HCT116 (cell line): ENCODE results near the gene C12orf43. TPM values are rescaled to one million over a fixed set of nuclear protein-coding genes. Genes with fewer than 3 reads are reported as not detected.

Experiments used
- ATAC-seq: fragments of 200-7000 bp; cut with Tn5 transposase; 2 replicates; pipeline ENCODE4 v1.9.1; 2020; ENCODE audit warnings: mild to moderate bottlenecking, moderate library complexity
- BruUV-seq: library from RNA; stranded (reverse); fragments of 400-500 nt; replicated peaks from 2 replicates; lab custom pipeline; 2021; lab: Mats Ljungman, UMichigan
- CTCF ChIA-PET: fragments of 300-600 bp; sonication (Branson Sonifier 250); formaldehyde crosslinking; loops from one replicate; lab custom pipeline; 2021; ENCODE audit warnings: antibody characterized with exemption; lab: Charles Lee
- POLR2A ChIA-PET: fragments of 300-600, 350-600 bp; sonication (Branson Sonifier 250); formaldehyde crosslinking; loops from one replicate; lab custom pipeline; 2021; ENCODE audit warnings: antibody characterized with exemption; lab: Charles Lee
- RAD21 ChIA-PET, 2 experiments: fragments of 300-600 bp; sonication (Branson Sonifier 250); formaldehyde crosslinking; loops; one replicate each; lab custom pipeline; 2023; ENCODE audit warnings: low total read pairs in 2 of 2; ENCODE audit not compliant: uncharacterized antibody in 2 of 2, unreplicated experiment in 2 of 2, low non-redundant PET in 1 of 2; lab: Charles Lee
- DNase-seq: peaks from one replicate; pipeline ENCODE4 v3.0.0-alpha.2; 2010; ENCODE audit warnings: low read depth, low spot score
- H2AFZ ChIP-seq: fragments of 200-600 bp; shearing (Covaris generic), sonication (generic); 2 replicates; pipeline ENCODE4 v1.6.1; 2017; ENCODE audit warnings: low read depth, mixed run types, mixed read lengths, antibody characterized with exemption, low read length; ENCODE audit not compliant: poor library complexity, severe bottlenecking
- H3K27ac ChIP-seq: 2 replicates; pipeline ENCODE4 v1.5.1; 2012; ENCODE audit warnings: low read depth, low read length
- H3K27me3 ChIP-seq: fragments of 200-600 bp; sonication (generic); 2 replicates; pipeline ENCODE4 v1.6.1; 2016; ENCODE audit warnings: mixed run types, low read length, mixed read lengths; ENCODE audit not compliant: insufficient read depth
- H3K36me3 ChIP-seq, 2 experiments: fragments of 200-500 bp in 1 of 2; fragments of 200-600 bp in 1 of 2; sonication (Bioruptor generic) in 1 of 2; sonication (generic) in 1 of 2; 2 replicates each; pipeline versions ENCODE4 v1.5.1 to v1.6.1; 2014 to 2016; ENCODE audit warnings: low read length in 2 of 2, inconsistent platforms in 1 of 2, mixed read lengths in 1 of 2, mixed run types in 1 of 2; ENCODE audit not compliant: insufficient read depth in 2 of 2, control insufficient read depth in 1 of 2
- H3K4me1 ChIP-seq, 2 experiments: fragments of 200-600 bp in 1 of 2; sonication (generic) in 1 of 2; 2 replicates each; pipeline versions ENCODE4 v1.5.1 to v1.6.1; 2012 to 2017; ENCODE audit warnings: low read length in 2 of 2, inconsistent platforms in 1 of 2, mild to moderate bottlenecking in 1 of 2, mixed read lengths in 1 of 2, mixed run types in 1 of 2, moderate library complexity in 1 of 2; ENCODE audit not compliant: insufficient read depth in 2 of 2, control insufficient read depth in 1 of 2
- H3K4me2 ChIP-seq: fragments of 200-600 bp; sonication (generic); 2 replicates; pipeline ENCODE4 v1.6.1; 2017; ENCODE audit warnings: mixed run types, low read length, mixed read lengths
- H3K4me3 ChIP-seq, 2 experiments: fragments of 200-600 bp in 1 of 2; sonication (generic) in 1 of 2; replicated peaks in 1 of 2; 2 replicates each; pipeline ENCODE4 v1.5.1; 2011 to 2016; ENCODE audit warnings: low read length in 2 of 2, control low read depth in 1 of 2, low read depth in 1 of 2, mild to moderate bottlenecking in 1 of 2, mixed read lengths in 1 of 2, mixed run types in 1 of 2
- H3K79me2 ChIP-seq: fragments of 200-600 bp; sonication (generic); 2 replicates; pipeline ENCODE4 v1.6.1; 2017; ENCODE audit warnings: mild to moderate bottlenecking, mixed run types, low read length, moderate library complexity, mixed read lengths; ENCODE audit not compliant: insufficient read depth
- H3K9ac ChIP-seq: fragments of 200-600 bp; sonication (generic); 2 replicates; pipeline ENCODE4 v1.6.1; 2016; ENCODE audit warnings: low read length, mixed read lengths
- H3K9me2 ChIP-seq: fragments of 200-600 bp; sonication (generic), shearing (Covaris generic); 2 replicates; pipeline ENCODE4 v1.6.1; 2017; ENCODE audit warnings: mixed run types, mild to moderate bottlenecking, moderate library complexity; ENCODE audit not compliant: insufficient read depth
- H3K9me3 ChIP-seq, 2 experiments: fragments of 200-500 bp in 1 of 2; fragments of 200-600 bp in 1 of 2; sonication (Bioruptor generic) in 1 of 2; sonication (generic) in 1 of 2; 2 replicates each; pipeline ENCODE4 v1.6.1; 2014 to 2017; ENCODE audit warnings: low read length in 2 of 2, mixed read lengths in 2 of 2, inconsistent platforms in 1 of 2, low read depth in 1 of 2, mild to moderate bottlenecking in 1 of 2, mixed run types in 1 of 2, moderate library complexity in 1 of 2; ENCODE audit not compliant: control insufficient read depth in 1 of 2, insufficient read depth in 1 of 2
- H4K20me1 ChIP-seq: fragments of 200-600 bp; sonication (generic), shearing (Covaris generic); 2 replicates; pipeline ENCODE4 v1.6.1; 2017; ENCODE audit warnings: mixed run types, mild to moderate bottlenecking, moderate library complexity; ENCODE audit not compliant: insufficient read depth
- ATF3 ChIP-seq: IDR thresholded peaks from 2 replicates; pipeline ENCODE4 v1.6.1; 2012
- CEBPB ChIP-seq: IDR thresholded peaks from 2 replicates; pipeline ENCODE4 v1.6.1; 2012; ENCODE audit warnings: low read depth
- EGR1 ChIP-seq: IDR thresholded peaks from 2 replicates; pipeline ENCODE4 v1.6.1; 2012; ENCODE audit warnings: low read depth
- ELF1 ChIP-seq: IDR thresholded peaks from 2 replicates; pipeline ENCODE4 v1.6.1; 2012; ENCODE audit warnings: low read depth, borderline replicate concordance
- EZH2phosphoT487 ChIP-seq: fragments of 200-600 bp; IDR thresholded peaks from 2 replicates; pipeline ENCODE4 v1.6.1; 2018; ENCODE audit warnings: antibody characterized with exemption, borderline replicate concordance
- FOSL1 ChIP-seq: IDR thresholded peaks from 2 replicates; pipeline ENCODE4 v1.6.1; 2012; ENCODE audit warnings: low read depth
- JUND ChIP-seq: IDR thresholded peaks from 2 replicates; pipeline ENCODE4 v1.6.1; 2012
- MAX ChIP-seq: IDR thresholded peaks from 2 replicates; pipeline ENCODE4 v1.6.1; 2012
- POLR2A ChIP-seq: IDR thresholded peaks from 2 replicates; pipeline ENCODE4 v1.7.0; 2011; ENCODE audit warnings: borderline replicate concordance; ENCODE audit not compliant: insufficient read depth, insufficient read length; ENCODE audit errors: extremely low read depth
- POLR2AphosphoS5 ChIP-seq: IDR thresholded peaks from 2 replicates; pipeline ENCODE4 v1.6.1; 2011; ENCODE audit warnings: mild to moderate bottlenecking, low read depth, low read length, moderate library complexity
- RAD21 ChIP-seq: IDR thresholded peaks from 2 replicates; pipeline ENCODE4 v1.6.1; 2012; ENCODE audit warnings: low read depth, mild to moderate bottlenecking
- SIN3A ChIP-seq: IDR thresholded peaks from 2 replicates; pipeline ENCODE4 v1.6.1; 2012; ENCODE audit warnings: low read depth
- SRF ChIP-seq: IDR thresholded peaks from 2 replicates; pipeline ENCODE4 v1.6.1; 2012; ENCODE audit warnings: low read depth
- TCF7L2 ChIP-seq: IDR thresholded peaks from 2 replicates; pipeline ENCODE4 v1.7.0; 2011; ENCODE audit warnings: borderline replicate concordance, inconsistent platforms; ENCODE audit not compliant: insufficient read depth, insufficient read length; ENCODE audit errors: extremely low read depth
- YY1 ChIP-seq: IDR thresholded peaks from 2 replicates; pipeline ENCODE4 v1.6.1; 2011; ENCODE audit warnings: low read length, low read depth, moderate library complexity, mild to moderate bottlenecking; ENCODE audit not compliant: insufficient replicate concordance; ENCODE audit errors: extremely low read depth
- ZBTB33 ChIP-seq: IDR thresholded peaks from 2 replicates; pipeline ENCODE4 v1.6.1; 2011; ENCODE audit warnings: mild to moderate bottlenecking, low read length, moderate library complexity; ENCODE audit not compliant: insufficient replicate concordance; ENCODE audit errors: extremely low read depth
- ZFX ChIP-seq: fragments of 450-650 bp; IDR thresholded peaks from 2 replicates; pipeline ENCODE4 v1.6.1; 2017
- ZNF274 ChIP-seq: fragments of 200-500 bp; sonication (Bioruptor generic); IDR thresholded peaks from 2 replicates; pipeline ENCODE4 v1.6.1; 2014; ENCODE audit warnings: mild to moderate bottlenecking, low read depth, low read length, inconsistent platforms
- intact Hi-C: fragments of 100-400 bp; cut with micrococcal nuclease; formaldehyde crosslinking; loops from 2 replicates; pipeline ENCODE4 v1.10.0; 2022
- total RNA-seq: library from RNA; stranded (reverse); gene quantifications from one replicate; pipeline ENCODE4 v1.2.1, GENCODE V29; 2021; ENCODE audit not compliant: unreplicated experiment

C12orf43 gene
- total RNA-seq, 1 experiment from 2014 or later: 16.2 TPM

GRCh38 chr12:121043067-121043466, 26.8 kb upstream of the C12orf43 start:
- ATAC-seq: no peak
- intact Hi-C loops: no loop called here
- Histone ChIP-seq H3K27me3 (peaks cover 3% of the 10 kb centered on the region; the same call in 1 of the 2 replicates), H3K4me2 (no peak overlapping the region), H4K20me1 (no peaks in the 10 kb centered on the region), H3K9ac (no peak overlapping the region), H3K9me2 (no peaks in the 10 kb centered on the region), H3K4me3 (no peak overlapping the region), H3K27ac (no peak overlapping the region), H3K4me1 (peaks cover 2 to 22% of the 10 kb centered on the region in 2 experiments; a peak in 3 of 4 replicates), H3K79me2 (no peaks in the 10 kb centered on the region), H3K9me3 (no peaks in the 10 kb centered on the region), H3K36me3 (no peaks in the 10 kb centered on the region), H2AFZ (no peak overlapping the region)
- ChIA-PET RAD21 (no interaction called here), POLR2A (no interaction called here), CTCF (no interaction called here)
- TF ChIP-seq SRF (no peak), ZNF274 (no peak), YY1 (no peak), ZBTB33 (no peak)
- BruUV-seq: no TSS peak
- no peak for DNase-seq

- CTCF ChIA-PET: no interaction called here
- TF ChIP-seq POLR2AphosphoS5 (peak; percentile 85), ZFX (no peak), ATF3 (no peak), CEBPB (no peak), RAD21 (no peak), ELF1 (no peak), EGR1 (no peak), YY1 (no peak), FOSL1 (no peak), SIN3A (no peak), JUND (peak; percentile 29; the same call in 1 of the 2 replicates), SRF (no peak), MAX (0 out of 2 replicates have a peak, but pooled peaks have one; percentile 24), EZH2phosphoT487 (no peak), POLR2A (peak; percentile 82), TCF7L2 (no peak)
These were observed 22.8 kb upstream of the C12orf43 start, which contains the start of gene OASL for GRCh38 chr12:121038861-121039668. OASL (minus strand) TSS chr12:121039246; CDS start chr12:121038971, 275 bp downstream.

More at GRCh38 chr12:121038861-121039668, 22.8 kb upstream of the C12orf43 start, which contains the start of gene OASL:
- intact Hi-C loops: no loop called here
- DNase-seq (no peak), ATAC-seq (peak; percentile 93)
- Histone ChIP-seq H3K27ac (no peak within 1 kb of the TSS), H2AFZ (peak within 1 kb of the TSS; percentile 95), H3K9me3 (no peaks in the 10 kb centered on the region), H3K4me2 (peak within 1 kb of the TSS; percentile 97), H4K20me1 (no peaks in the 10 kb centered on the region), H3K79me2 (no peaks in the 10 kb centered on the region), H3K9ac (peak within 1 kb of the TSS; percentile 51), H3K9me2 (no peaks in the 10 kb centered on the region), H3K36me3 (no peaks in the 10 kb centered on the region), H3K4me3 (peak within 1 kb of the TSS; percentile 57 to 75), H3K4me1 (peaks cover 14 to 50% of the 10 kb centered on the region in 2 experiments), H3K27me3 (peaks cover 3% of the 10 kb centered on the region; the same call in 1 of the 2 replicates)
- no TSS peak for BruUV-seq
- RAD21 ChIA-PET: no interaction called here
- POLR2A ChIA-PET: interaction anchor here (1.0 to 1.1 kb wide), 3 partner anchors 9 to 748 kb away, joined by 3 to 5 read pairs (median 3); partner anchors contain the start of gene RNU4-2
